Measurements from ENCODE around the gene METRNL. TPM values are rescaled to one million over a fixed set of nuclear protein-coding genes. Genes with fewer than 3 reads are reported as not detected.

The METRNL gene
- polyA plus RNA-seq, 1 donor from 2014 or later = 15.1 TPM

GRCh38 chr17:83092931-83093330 lies 13.5 kb downstream of the METRNL start:
- no peaks in the 10 kb centered on the region for H3F3A ChIP-seq (ENCODE audit: insufficient read depth, low read length, poor library complexity, severe bottlenecking)
- H4K20me1 ChIP-seq (ENCODE audit: insufficient read depth) = no peaks in the 10 kb centered on the region
- no peaks in the 10 kb centered on the region for H3K79me2 ChIP-seq (replicated peaks; ENCODE audit: insufficient read depth, low read length)
- no peaks in the 10 kb centered on the region for H3K27me3 ChIP-seq (ENCODE audit: insufficient read depth, low read depth, low read length)
- no peaks in the 10 kb centered on the region for H3K36me3 ChIP-seq (ENCODE audit: insufficient read depth, low read length)
- H2AFZ ChIP-seq (ENCODE audit: low read depth, low read length) = no peak overlapping the region
- H3K9me3 ChIP-seq (ENCODE audit: low read length) = no peaks in the 10 kb centered on the region
- no peak overlapping the region for H3K27ac ChIP-seq (ENCODE audit: low read length)
- no peak overlapping the region for H3K4me2 ChIP-seq (ENCODE audit: low read length)
- no peak for TF ChIP-seq MXI1 (conservative IDR thresholded peaks at IDR 0.05; ENCODE audit: poor library complexity, severe bottlenecking)
- TF ChIP-seq TAF1 (IDR thresholded peaks at IDR 0.05; ENCODE audit: low read depth) = no peak
- TF ChIP-seq SMC3 (conservative IDR thresholded peaks at IDR 0.05; ENCODE audit: poor library complexity) = no peak
- TF ChIP-seq RAD21 (conservative IDR thresholded peaks at IDR 0.05) = no peak
- TF ChIP-seq, protein P1, sequence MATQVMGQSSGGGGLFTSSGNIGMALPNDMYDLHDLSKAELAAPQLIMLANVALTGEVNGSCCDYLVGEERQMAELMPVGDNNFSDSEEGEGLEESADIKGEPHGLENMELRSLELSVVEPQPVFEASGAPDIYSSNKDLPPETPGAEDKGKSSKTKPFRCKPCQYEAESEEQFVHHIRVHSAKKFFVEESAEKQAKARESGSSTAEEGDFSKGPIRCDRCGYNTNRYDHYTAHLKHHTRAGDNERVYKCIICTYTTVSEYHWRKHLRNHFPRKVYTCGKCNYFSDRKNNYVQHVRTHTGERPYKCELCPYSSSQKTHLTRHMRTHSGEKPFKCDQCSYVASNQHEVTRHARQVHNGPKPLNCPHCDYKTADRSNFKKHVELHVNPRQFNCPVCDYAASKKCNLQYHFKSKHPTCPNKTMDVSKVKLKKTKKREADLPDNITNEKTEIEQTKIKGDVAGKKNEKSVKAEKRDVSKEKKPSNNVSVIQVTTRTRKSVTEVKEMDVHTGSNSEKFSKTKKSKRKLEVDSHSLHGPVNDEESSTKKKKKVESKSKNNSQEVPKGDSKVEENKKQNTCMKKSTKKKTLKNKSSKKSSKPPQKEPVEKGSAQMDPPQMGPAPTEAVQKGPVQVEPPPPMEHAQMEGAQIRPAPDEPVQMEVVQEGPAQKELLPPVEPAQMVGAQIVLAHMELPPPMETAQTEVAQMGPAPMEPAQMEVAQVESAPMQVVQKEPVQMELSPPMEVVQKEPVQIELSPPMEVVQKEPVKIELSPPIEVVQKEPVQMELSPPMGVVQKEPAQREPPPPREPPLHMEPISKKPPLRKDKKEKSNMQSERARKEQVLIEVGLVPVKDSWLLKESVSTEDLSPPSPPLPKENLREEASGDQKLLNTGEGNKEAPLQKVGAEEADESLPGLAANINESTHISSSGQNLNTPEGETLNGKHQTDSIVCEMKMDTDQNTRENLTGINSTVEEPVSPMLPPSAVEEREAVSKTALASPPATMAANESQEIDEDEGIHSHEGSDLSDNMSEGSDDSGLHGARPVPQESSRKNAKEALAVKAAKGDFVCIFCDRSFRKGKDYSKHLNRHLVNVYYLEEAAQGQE (IDR thresholded peaks at IDR 0.05; ENCODE audit: borderline replicate concordance) = no peak
- TF ChIP-seq, protein P2, sequence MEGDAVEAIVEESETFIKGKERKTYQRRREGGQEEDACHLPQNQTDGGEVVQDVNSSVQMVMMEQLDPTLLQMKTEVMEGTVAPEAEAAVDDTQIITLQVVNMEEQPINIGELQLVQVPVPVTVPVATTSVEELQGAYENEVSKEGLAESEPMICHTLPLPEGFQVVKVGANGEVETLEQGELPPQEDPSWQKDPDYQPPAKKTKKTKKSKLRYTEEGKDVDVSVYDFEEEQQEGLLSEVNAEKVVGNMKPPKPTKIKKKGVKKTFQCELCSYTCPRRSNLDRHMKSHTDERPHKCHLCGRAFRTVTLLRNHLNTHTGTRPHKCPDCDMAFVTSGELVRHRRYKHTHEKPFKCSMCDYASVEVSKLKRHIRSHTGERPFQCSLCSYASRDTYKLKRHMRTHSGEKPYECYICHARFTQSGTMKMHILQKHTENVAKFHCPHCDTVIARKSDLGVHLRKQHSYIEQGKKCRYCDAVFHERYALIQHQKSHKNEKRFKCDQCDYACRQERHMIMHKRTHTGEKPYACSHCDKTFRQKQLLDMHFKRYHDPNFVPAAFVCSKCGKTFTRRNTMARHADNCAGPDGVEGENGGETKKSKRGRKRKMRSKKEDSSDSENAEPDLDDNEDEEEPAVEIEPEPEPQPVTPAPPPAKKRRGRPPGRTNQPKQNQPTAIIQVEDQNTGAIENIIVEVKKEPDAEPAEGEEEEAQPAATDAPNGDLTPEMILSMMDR (IDR thresholded peaks at IDR 0.05; ENCODE audit: poor library complexity, severe bottlenecking) = no peak
- TF ChIP-seq EZH2 (IDR thresholded peaks at IDR 0.05; ENCODE audit: borderline replicate concordance, insufficient read depth, low read length, poor library complexity, severe bottlenecking) = no peak
- no peak overlapping the region for H3K4me3 ChIP-seq (ENCODE audit: low read length)
- no peaks in the 10 kb centered on the region for H3K9me2 ChIP-seq (ENCODE audit: insufficient read depth, low read length)
- no peak overlapping the region for H3K9ac ChIP-seq (ENCODE audit: low read length)

DNA sequence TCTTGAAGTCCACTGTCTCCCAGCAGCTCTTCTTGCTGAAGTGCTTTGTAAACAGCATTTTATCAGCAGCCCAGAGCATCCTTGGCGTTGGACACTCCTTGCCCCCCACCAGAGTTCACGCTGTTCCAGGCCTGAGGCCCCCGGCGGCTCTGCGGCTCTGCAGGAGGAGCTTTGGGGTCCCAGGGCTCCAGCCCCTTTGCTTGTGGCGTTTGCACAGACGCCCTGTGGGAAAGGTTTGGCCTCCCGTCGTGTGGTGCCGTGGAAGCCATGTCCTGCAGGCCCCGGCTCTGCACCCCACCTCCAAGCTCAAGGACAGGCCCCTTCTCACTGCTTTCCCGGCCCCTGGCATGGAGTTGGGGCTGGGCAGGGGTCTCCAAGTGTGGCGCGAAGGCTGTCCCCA lies 14.1 kb downstream of the METRNL start:
- TF ChIP-seq SMC3 (conservative IDR thresholded peaks at IDR 0.05; ENCODE audit: poor library complexity) (no peak), MXI1 (conservative IDR thresholded peaks at IDR 0.05; ENCODE audit: poor library complexity, severe bottlenecking) (no peak), EZH2 (IDR thresholded peaks at IDR 0.05; ENCODE audit: borderline replicate concordance, insufficient read depth, low read length, poor library complexity, severe bottlenecking) (no peak), POLR2AphosphoS5 (IDR thresholded peaks at IDR 0.05) (no peak), RAD21 (conservative IDR thresholded peaks at IDR 0.05) (no peak), EP300 (conservative IDR thresholded peaks at IDR 0.05; ENCODE audit: poor library complexity, severe bottlenecking) (no peak)
- TF ChIP-seq, protein P1 (IDR thresholded peaks at IDR 0.05; ENCODE audit: borderline replicate concordance) = no peak
- Histone ChIP-seq H2AFZ (ENCODE audit: low read depth, low read length) (no peak overlapping the region), H3K9ac (ENCODE audit: low read length) (no peak overlapping the region), H3K79me2 (replicated peaks; ENCODE audit: insufficient read depth, low read length) (no peaks in the 10 kb centered on the region), H3K27ac (ENCODE audit: low read length) (no peak overlapping the region), H3K4me2 (ENCODE audit: low read length) (no peak overlapping the region), H3K4me3 (ENCODE audit: low read length) (no peak overlapping the region), H3K9me2 (ENCODE audit: insufficient read depth, low read length) (no peaks in the 10 kb centered on the region), H3K36me3 (ENCODE audit: insufficient read depth, low read length) (no peaks in the 10 kb centered on the region), H3K9me3 (ENCODE audit: low read length) (no peaks in the 10 kb centered on the region), H4K20me1 (ENCODE audit: insufficient read depth) (no peaks in the 10 kb centered on the region), H3K27me3 (ENCODE audit: insufficient read depth, low read depth, low read length) (no peaks in the 10 kb centered on the region), H3F3A (ENCODE audit: insufficient read depth, low read length, poor library complexity, severe bottlenecking) (no peaks in the 10 kb centered on the region)
